HG02759 (cell line): ENCODE measurements around the gene PTCH1.

Experiments used
- ATAC-seq: cut with Tn5 transposase; IDR thresholded peaks from one replicate; pipeline ENCODE4 v1.9.1; 2021; ENCODE audit warnings: mild to moderate bottlenecking, moderate library complexity; ENCODE audit not compliant: unreplicated experiment

PTCH1 gene

DNA sequence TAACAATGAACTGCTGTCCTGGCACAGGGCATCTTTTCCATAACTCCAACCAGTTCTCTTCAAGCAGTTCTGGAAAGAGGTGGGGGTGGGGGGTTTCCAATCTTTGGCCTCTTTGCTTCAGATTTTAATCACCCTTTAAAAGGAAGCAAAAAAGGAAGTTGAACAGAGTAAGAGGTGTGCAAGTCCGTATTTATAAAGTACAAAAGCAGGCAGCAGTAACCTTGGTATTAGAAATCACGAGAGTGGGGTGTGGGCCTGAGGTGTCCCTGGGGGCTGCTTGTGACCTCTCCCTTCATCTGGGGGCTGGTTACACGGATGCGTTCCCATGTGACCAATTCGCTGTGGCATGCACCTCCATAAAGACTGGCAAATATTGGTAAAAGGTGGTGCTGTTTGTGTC, 70.5 kb downstream of the PTCH1 start:
- ATAC-seq = no peak

DNA sequence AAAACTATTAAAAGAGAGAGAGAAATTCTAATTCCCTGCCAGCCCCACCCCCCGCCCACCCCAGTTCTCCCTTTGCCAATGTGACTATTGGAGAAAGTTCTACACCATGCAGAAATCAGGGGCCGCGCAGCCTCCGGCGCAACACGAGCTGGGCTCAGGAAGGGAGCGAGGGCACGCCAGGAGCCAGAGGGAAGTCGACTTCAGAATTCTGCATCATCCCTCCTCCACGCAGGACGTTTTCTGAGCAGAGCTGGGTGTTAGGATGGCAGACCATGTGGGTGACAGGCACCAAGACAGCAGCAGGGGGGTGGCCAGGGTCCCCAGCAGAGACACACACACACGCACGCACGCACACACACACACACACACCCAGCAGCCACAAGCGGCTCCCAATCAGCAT, 72.6 kb downstream of the PTCH1 start:
- no peak for ATAC-seq

DNA sequence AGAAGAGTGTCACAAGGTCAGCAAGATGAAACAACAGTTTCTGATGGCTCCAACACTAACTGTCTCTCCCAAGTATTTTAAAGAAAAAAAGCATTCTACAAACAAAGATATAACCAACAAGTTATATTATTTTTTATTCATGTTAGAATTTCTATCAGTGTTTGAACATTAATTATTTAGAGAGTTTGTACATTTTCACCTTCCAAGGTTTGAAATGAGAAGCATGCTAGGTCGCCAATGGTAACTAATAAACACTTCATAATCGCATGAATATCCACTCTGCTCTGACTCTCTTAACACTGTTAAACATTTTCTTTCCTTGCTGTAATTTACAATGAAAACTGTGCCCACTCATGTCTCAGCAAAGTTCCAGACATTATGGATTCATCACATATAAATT, 73.5 kb downstream of the PTCH1 start:
- ATAC-seq = no peak

DNA sequence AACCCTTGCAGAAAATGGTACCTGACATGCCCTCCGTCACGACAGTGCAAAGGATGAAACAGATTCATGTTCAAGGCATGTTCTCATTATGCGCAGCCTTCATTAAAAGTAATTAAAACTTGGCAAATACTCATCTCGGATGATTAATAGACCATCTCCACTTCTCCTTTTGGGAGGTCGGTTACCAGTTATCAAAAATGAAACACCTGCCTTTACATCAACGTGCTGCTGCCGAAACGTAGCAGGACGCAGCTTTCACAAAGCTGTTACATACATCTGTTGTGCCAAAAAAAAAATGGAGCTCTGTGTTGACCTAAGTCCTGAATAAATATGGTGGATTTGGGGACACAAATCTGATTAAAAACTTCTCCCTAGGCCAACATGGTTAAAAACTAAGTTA, 75.7 kb downstream of the PTCH1 start:
- no peak for ATAC-seq

DNA sequence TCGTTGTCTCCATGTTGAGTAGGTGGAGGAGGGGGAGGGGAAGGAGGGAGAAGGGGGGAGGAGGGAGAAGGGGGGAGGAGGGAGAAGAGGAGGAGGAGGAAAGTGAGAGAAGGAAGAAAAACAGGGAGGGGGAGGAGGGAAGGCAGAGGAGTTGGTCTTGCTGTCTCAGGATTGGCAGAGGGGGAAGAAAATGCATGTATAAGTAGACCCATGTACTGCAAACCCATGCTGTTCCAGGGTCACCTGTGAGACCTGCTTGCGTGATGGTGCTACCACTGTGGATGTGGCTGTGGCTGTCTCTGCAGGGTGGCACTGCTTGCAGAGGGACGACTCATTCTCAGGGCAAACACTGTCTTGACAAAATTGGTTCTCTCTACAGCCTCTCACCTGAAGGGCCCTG, 76.3 kb downstream of the PTCH1 start:
- ATAC-seq = no peak

DNA sequence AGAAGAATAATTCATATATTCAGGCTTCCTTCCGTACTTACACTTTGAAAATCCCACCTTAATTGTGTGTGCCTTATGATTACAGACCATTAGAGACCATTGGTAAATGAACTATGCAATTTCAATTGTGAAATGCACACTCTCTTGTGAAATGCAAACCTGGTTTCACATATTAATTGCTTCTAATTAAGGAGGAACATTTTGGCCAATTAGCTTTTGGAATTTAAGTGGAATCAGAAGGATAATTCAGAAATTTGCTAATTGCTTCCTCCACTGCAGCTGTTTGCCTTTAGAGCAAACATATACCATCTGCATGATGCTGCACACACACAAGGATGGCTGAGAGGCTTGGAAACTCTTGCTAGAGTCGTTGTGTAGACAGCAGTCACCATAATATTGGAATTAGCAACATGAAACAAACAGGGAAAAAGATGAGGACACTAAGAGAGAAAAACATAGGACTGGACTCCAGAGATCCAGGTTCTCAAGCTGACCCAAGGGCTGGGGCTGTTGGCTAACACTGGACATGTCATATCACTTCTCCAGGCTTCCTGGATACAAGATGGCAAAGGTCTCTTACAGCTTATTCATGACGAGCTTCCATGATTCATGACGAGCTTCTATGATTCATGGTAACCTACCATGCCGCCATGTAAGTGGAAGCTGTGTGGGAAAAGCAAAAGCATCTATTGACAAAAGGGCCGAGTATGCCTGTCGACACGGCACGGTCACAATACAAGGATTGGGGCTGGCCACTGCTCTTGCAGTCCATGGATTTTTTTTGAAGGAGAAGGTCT, 78.0 kb downstream of the PTCH1 start:
- ATAC-seq = no peak

DNA sequence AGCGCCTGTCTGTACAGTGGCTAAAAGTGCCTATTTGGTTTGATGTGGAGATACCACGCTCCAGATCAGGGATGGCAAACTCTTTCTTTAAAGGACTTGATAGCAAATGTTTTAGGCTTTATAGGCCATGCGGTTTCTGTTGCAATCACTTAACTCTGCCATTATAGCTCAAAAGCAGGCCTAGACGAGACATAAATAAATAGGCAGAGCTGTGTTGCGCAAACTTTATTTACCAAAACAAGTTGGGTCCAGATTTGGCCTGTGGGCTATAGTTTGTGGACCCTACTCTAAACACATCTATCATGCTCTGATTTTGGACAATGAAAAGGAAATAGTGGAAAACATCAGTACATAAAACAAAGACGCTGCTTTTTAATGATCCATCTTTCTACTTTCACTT, 79.2 kb downstream of the PTCH1 start:
- no peak for ATAC-seq

DNA sequence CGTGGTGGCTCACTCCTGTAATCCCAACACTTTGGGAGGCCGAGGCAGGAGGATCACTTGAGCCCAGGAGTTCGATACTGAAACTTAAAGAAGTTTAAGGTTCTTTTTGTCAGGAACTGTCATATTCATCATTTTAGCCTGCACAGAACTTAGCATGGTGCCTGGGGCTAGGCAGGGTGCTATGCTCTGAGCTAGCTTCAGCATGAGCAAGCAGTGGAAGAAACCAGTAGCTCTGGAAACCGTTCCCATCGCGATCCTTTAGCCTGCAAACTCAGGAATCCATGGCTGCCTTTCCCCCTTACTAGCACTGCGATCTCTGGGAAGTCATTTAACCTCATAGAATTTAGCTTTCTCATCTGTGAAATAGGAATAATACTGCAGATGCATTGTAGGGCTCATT, 80.4 kb downstream of the PTCH1 start:
- no peak for ATAC-seq

DNA sequence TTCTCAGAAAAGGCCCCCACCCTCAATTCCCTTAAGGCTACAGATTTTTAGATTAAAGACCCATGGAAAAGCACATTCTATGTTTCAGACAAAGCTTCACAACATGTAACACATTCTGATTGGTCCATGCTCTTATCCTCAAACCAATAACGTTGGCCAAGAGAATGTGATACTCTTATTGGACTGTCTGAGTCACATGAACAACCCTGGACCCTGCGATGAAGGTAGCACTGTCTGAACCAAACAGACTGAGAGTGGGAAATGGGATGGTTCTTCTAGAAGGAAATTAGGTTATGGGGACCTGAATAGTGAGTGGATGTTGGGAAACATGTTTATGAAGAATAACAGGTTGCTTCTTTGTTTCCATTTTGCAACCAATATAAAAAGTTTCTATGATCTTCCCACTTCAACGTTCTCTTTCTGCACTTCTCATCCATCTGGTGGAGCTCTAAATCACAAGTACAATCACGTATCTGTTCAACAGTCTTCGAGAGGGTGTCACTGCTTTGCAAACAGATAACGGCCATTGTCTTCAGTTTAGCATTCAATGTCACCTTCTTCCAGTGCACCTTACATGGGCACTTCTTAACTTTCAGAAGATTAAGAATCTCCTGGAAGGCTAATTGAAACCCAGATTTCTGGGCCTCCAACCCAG, 81.6 kb downstream of the PTCH1 start:
- no peak for ATAC-seq

DNA sequence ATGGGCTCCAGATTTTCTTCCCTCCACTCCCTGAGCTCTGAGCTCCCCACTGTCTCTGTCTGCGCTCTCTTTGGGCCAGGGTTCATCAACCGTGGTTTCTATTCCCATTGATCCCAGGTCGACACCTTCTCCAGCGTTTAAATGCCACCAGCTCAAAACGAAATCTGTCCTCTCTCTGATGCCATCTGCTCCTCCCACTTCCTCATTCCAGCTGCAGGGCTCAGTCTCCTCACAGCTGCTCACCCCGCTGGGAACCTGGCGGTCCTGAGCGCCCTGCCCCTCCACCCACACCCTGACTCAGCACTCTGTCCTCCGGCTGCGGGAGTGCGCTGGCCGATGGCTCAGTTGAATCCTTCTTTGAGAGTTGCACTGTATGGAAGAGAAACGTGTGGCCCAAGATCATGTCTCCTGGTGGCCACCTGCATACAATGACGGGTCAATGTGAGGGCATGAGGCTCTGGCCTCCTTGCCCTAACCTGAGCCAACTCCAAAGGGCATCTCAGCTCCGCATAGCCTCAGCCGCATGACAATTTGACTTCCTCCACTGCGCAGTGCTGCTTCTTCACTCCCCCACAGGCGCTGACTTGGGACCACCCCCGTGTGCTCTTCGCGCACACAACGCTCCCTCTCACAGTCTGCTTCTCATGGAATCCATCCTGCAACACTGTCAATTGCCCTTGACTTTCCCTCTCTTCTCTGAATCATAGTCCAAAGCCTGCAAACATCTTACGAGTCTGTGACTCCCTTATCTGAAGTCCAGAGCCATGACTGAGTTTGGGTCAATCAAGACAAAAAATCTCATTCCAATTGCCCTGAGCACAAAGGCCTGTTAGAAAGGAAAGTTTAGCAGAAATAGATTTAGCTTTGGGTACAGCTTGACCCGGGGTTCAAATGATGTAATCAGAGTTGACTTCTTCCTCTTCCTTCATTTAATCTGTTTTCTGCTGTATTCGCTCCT, 82.4 kb downstream of the PTCH1 start:
- ATAC-seq = no peak

DNA sequence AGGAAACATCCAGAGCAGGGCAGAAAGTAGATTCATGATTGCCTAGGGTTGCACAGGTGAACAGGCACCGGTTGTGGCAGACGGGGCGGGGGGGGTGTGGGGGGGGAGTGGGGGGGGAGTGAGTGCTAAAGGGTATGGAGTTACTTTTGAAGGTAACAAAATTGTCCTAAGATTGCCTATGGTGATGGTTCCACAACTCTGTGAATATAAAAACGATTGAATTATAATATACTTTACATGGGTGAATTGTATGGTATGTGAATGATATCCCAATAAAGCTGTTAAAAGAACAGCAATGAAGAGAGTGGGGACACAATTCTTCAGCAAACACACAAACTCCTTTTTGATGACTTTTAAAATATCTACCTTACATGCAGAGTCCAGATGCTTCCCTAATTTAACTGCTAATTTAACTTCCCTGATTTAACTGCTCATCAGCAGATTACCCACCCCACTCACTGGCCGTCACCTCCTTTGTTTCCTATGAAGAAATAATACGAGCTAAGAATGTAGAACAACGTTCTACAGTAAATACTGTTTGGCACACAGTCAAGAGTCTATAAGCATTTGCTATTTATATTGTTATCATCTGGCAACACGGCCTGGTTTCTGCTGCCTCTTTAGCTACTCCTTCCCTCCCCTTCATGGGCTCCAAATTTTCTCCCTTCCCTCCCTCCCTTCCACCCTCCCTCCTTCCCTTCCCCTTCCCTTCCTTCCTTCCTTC, 83.5 kb downstream of the PTCH1 start:
- ATAC-seq = no peak

DNA sequence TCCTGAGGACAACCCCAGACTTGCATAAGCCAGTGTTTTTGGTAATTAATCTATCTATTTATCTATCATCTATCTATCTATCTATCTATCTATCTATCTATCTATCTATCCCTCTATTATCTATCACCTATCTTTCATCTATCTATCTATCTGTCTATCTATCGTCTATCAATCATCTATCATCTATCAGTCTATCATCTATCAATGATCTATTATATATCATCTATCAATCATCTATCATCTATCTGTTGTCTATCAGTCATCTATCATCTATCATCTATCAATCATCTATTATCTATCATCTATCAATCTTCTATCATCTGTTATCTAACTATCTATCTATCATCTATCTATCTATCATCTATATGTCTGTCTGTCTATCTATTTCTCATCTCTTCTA, 85.5 kb downstream of the PTCH1 start:
- ATAC-seq = no peak

DNA sequence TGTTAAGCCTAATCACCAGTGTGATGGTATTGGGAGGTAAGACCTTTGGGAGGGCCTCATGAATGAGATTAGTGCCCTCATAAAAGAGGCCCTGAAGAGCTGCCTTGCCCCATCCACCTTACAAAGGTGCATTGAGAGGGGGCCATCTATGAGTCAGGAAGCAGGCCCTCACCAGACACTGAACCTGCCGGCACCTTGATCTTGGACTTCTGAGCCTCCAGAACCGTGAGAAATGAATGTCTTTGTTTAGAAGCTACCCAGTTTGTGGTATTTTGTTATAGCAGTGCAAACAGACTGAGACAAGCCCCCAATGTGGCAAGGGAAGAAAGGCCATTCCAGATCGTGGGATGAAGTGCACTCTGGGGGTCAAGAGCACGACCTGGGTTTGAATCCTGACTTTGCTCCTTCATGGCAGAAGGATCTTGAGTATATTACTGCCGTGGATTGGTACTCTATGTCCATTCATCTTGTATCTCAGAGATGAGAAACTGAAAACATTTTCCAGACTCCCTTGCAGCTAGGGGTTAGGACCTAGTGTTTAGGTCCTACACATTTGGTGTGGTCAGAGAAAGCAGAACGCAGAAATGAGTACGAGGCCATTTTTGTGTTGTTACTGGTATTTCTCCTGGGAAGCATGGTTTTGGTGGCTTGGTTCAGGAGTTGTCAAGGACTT, 86.7 kb downstream of the PTCH1 start:
- ATAC-seq = no peak

DNA sequence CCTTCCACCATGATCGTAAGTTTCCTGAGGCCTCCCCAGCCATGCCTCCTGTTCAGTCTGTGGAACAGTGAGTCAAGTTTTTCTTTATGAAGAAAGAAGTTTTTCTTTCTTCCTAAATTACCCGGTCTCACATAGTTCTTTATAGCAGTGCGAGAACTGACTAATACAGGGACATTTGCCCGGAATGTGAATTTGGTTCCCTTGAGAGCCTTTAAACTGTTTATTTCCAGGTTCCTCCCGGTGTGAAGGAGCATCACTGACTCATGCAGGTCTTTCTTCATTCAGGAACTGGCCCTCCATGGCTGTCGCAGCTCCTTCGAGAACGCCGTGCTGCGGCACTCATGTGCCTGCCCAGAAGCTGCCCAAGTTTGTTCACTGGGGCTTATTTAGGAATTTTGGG, 87.7 kb downstream of the PTCH1 start:
- ATAC-seq = no peak

DNA sequence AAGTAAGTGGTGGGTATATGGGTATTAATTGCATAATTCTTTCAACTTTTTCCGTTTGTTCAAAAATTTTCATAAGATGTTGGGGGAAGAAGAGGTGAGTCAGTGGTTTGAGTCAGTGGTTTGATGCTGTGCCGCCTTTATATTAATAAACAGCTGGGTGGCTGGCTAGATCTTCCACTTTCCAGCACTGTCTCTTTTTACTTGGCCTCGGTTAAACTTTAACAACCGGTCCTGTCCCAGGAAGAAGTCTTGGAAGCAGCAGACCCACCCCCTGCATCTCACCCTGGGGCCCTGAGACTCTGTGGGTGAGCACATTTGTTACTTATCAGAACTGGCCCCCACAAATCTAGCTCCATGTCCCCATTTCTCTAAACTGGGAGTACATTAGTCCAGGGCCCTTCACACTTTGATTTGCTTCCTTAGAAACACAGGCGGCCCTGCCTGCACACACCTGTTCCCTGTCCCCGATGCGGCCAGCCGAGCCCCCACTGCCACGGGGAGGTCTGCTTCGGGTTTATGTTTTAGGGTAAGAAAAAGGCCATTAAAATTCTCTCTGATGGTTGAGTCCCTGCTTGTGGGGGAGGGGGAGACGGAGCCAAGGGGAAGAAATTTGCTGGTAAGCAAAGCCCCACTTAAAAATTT, 90.7 kb downstream of the PTCH1 start:
- no peak for ATAC-seq

DNA sequence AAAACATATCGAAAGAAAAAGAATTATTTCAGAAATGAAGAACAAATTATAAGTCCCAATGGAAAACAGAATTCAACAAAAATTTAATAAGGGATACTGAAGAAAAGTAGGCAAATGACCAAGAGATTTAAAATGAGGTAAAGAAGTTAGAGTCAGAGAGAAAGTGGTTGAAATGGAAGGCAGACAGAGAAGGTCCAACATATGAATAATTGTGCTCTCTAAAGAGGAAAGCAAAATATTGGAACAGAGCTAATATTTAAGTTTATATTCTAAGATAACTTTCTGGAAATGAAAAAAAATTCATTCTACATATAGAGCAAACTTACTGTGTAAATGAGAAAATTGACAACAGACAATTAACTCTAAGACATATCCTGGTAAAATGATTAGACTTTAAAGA, 94.1 kb downstream of the PTCH1 start:
- ATAC-seq = no peak

DNA sequence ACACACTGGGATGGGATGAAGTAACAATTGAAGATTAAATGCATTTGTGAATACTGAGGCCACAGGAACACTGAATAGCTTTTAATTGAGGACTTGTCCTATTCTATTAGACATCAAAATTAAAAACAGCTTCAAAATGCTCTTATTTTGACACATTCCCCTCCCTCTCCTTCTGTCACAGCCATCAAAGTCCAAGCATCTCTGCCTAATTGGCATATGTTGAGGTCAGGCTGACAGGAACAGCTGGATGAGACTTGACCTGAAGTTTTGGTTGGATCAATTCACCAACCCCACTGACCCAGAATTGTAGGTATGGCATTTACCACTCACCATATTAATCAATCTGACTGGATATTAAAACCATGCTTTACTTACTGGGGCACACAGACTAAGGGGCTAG, 96.3 kb downstream of the PTCH1 start:
- ATAC-seq = no peak

DNA sequence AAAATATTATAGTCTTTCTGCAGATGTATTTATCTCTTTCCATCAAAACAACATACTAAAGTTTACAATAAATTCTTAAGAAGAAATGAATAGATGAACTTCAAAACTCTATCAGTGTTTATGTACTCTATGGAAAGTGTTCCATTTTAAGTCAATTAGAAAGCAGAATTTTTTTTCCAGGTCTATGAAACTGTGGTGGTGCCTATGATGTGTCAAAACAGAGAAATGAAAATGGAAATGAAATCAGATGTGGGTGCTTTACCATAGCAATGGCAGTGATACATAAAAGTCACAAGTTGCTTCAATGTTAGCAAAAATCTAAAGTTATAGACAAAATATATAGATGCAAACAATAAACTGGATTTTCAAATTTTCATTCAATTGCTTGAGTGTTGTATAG, 97.3 kb downstream of the PTCH1 start:
- no peak for ATAC-seq

DNA sequence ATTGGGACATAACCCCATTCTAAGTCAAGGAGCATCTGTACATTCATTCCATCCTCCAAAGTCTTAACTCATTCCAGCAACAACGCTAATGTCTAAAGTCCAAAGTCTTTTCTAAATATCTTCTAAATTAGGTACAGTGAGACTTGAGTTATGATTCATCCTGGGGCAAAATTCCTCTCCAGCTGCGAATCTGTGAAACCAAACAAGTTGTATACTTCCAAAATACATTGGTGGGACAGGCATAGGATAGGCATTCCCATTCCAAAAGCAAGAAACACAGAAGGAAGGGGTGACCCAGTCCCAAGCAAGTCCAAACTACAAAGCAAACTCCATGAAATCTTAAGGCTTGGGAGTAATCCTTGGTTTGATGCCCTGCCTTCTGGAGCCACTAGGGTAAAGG, 101.6 kb downstream of the PTCH1 start:
- ATAC-seq = no peak

DNA sequence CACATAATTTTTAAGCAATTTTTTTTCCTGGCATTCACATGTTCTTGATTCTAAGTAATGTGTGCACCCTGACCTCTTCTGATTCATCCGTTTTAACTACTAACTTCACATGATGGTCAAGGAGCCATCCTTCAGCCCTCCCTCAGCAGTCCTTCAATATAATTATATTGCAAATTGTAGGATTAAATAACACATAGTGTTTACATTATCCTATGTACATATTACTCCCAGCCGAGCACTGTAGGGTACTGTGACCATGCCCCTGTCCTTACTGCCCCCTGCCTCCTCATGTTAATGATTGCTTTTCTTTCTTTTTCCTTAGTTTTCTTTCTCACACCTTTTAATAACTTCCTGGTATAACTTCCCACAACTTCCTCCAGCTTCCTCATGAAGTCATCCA, 103.0 kb downstream of the PTCH1 start:
- no peak for ATAC-seq
